OCI-LY7 (cell line): ENCODE results near the gene CDKN2B-AS1.

ENCODE experiments used
- EZH2phosphoT487 ChIP-seq: fragments of 200-600 bp; sonication (generic); IDR thresholded peaks from 2 replicates; pipeline ENCODE4 v1.6.1; 2018; ENCODE audit warnings: low read depth, borderline replicate concordance, mild to moderate bottlenecking, mixed run types, antibody characterized with exemption, low read length, moderate library complexity, mixed read lengths
- TF ChIP-seq, protein P1 (sequence below): fragments of 200-600 bp; sonication (generic); conservative IDR thresholded peaks from 2 replicates; pipeline ENCODE4 v1.5.1; 2014; ENCODE audit warnings: mild to moderate bottlenecking, antibody characterized with exemption, low read length, moderate library complexity, mixed read lengths

DNA sequence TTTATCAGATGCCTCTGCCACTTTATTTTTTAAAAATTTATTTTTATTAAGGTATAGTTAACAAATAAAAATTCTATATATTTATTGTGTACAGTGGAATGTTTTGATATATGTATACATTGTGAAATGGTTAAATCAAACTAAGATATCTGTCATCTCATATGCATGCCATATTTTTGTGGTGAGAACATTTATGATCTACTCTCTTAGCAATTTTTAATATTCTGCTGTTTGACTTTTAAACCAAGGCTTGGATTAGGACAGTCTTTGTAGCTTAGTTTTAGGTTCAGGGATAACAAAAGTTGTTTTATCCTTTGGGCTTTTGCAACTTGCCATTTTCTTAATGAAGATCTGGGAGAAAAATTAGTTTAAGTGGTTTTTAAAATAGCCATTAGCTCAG is 60.5 kb downstream of the CDKN2B-AS1 start:
- TF ChIP-seq, protein P1, sequence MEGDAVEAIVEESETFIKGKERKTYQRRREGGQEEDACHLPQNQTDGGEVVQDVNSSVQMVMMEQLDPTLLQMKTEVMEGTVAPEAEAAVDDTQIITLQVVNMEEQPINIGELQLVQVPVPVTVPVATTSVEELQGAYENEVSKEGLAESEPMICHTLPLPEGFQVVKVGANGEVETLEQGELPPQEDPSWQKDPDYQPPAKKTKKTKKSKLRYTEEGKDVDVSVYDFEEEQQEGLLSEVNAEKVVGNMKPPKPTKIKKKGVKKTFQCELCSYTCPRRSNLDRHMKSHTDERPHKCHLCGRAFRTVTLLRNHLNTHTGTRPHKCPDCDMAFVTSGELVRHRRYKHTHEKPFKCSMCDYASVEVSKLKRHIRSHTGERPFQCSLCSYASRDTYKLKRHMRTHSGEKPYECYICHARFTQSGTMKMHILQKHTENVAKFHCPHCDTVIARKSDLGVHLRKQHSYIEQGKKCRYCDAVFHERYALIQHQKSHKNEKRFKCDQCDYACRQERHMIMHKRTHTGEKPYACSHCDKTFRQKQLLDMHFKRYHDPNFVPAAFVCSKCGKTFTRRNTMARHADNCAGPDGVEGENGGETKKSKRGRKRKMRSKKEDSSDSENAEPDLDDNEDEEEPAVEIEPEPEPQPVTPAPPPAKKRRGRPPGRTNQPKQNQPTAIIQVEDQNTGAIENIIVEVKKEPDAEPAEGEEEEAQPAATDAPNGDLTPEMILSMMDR = no peak
- no peak for TF ChIP-seq EZH2phosphoT487
